Fibroblast of upper back skin (primary cell): ENCODE measurements around the gene KLK7.
"Not testable (repeated sequence)": the region's sequence is repeated elsewhere in the genome, so short reads cannot be mapped to it uniquely, and the experiment has no call there.

Experiments used
- DNase-seq: peaks from one replicate; pipeline ENCODE4 v3.0.0-alpha.2; 2013

Gene KLK7

GRCh38 chr19:50974702-50975556 lies 8.8 kb downstream of the KLK7 start:
- DNase-seq: no peak

DNA sequence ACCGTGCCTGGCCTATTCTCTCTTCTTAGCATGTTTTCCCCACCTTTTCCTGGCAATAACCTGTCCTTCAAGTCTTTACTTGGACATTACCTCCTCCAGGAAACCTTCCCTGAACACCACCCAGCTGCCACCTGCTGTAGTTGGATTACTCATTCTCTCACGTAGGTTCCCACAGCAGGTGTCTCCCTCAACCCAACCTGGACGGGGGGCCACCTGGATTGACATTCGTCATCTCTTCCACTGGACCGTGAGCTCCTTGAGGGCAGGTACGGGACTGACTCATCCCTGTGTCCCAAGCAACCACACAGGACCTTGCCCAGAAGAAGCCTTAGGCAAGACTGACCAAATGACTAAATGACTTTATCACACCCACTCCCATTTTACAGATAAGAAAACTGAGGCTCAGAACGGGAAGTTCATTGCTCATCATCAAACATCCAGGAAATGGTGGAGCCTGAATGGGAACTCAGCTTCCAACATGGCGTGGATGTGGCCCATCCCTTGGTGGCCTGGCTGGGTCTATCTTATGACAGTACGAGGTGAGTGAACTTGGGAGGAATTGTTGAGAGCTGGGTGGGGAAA lies 10.8 kb downstream of the KLK7 start:
- DNase-seq: no peak

GRCh38 chr19:50969810-50970209 lies 13.9 kb downstream of the KLK7 start:
- DNase-seq: not testable (repeated sequence)

- no peak for DNase-seq
Observed at GRCh38 chr19:50969413-50969760, 14.3 kb downstream of the KLK7 start, which contains the start of gene KLK6. Gene KLK6, minus strand, starts transcription at chr19:50969591. Its CDS starts 1,487 bp downstream, at chr19:50968104.

DNA sequence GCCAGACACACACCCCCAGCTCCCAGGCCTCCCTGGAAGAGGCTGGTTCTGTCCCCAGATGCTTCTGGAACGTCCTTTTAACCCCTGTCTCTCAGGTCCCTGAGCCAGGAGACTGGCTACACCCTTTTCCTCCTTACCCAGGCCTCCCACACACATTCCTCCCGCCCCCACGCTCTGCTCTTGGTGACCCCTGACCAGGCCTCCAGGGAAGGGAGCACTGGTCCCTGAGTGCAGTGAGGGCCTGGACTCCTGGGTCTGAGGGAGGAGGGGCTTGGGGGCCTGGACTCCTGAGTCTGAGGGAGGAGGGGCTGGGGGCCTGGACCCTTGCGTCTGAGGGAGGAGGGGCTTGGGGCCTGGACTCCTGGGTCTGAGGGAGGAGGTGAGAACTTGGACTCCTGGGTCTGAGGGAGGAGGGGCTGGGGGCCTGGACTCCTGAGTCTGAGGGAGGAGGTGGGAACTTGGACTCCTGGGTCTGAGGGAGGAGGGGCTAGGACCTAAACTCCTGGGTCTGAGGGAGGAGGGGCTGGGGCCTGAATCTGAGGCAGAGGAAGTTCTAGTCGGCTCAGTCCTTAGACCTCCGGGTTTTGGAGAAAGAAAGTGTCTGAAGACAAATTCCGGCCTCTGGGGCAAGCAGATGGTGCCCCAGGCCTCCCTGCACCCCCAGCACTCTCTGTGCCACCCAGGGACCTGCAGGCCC lies 14.9 kb downstream of the KLK7 start:
- no peak for DNase-seq

GRCh38 chr19:50967929-50968715 lies 15.6 kb downstream of the KLK7 start:
- no peak for DNase-seq

DNA sequence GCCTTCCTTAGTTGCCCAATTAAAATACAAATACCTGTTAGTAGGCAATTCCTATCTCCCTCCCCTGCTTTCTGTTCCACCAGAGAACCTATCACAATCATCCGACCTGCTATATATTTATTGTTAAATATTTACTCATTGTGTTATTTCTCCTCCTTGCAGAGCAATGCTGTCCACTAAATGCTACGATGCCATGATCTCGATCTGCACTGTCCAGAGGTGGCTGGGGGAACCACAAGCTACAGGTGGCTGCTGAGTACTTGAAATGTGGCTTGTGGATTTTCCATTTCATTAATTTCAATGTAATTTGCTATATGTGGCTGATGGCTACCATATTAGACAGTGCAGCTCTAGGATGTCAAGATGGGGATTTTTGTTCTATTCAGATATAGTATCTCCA lies 19.5 kb downstream of the KLK7 start:
- no peak for DNase-seq

- no peak for DNase-seq
Observed at GRCh38 chr19:50963381-50963780, 20.3 kb downstream of the KLK7 start.

- no peak for DNase-seq
Observed at GRCh38 chr19:50962245-50962644, 21.5 kb downstream of the KLK7 start.

DNA sequence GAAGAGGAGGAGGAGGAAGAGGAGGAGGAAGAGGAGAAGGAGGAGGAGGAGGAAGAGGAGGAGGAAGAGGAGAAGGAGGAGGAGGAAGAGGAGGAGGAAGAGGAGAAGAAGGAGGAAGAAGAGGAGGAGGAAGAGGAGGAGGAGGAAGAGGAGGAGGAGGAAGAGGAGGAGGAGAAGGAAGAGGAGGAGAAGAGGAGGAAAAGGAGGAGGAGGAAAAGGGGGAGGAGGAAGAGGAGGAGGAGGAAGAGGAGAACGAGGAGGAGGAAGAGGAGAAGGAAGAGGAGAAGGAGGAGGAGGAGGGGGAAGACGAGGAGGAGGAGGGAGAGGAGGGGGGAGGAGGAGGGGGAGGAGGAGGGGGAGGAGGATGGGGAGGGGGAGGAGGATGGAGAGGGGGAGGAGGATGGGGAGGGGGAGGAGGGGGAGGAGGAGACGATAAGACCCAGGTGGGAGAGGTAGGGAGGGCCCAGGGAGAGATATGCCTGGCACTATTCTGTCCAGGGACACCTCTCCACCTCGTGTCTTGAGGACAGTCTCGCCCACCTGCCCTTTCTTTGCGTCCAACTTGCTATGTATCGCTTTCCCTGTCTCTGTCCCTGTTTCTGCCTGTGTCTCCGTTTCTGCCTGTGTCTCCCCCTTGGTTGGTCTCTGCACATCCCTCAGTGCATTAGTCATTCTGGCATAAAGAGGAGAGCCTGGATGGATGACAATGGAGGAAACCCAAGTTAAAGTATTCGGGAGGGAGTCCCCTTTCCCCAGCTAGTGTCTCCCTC lies 23.8 kb downstream of the KLK7 start:
- DNase-seq: no peak

DNA sequence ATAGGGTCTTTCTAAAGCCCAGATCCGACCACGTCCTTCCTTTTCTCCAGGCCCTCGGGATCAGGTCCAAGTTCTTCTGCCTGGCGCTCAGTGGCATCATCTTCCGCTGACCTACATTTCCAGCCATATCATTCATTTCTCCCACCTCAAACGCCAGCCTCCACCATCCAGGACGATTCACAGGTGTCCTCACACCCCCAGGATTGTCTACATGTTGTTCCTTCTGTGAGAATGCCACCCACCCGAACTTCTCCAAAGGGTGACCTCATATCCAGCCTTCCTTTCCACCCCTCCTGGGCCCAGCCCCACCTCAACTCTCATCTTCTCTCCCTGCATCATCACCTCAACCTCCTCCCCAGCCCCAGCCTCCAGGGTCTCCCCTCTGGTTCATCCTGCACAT lies 26.1 kb downstream of the KLK7 start:
- DNase-seq: no peak

DNA sequence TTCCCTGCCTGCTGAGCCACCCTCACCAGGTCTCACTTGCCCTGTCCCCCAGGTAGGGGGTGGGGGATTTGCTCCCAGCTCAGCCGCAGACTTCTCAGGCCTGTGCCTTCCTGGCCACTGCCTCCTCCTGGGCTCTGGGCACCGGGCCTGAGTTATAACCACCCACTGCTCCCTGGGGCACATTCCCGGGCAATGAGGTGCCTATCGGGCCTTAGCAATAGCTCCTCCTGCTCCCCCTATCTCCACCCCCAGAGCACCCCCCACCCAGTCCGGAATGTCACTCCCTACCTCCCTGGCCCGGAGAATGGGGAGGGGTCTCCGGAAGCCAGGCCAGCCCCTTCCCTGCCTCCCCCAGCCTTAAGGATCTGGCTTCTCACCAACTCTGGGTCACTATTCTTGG lies 30.8 kb downstream of the KLK7 start, which contains the start of gene KLK5:
KLK5 (minus strand) TSS at position 129 of the 400 bp plus-strand sequence. CDS start 381 bp downstream, outside the sequence.
- no peak for DNase-seq

DNA sequence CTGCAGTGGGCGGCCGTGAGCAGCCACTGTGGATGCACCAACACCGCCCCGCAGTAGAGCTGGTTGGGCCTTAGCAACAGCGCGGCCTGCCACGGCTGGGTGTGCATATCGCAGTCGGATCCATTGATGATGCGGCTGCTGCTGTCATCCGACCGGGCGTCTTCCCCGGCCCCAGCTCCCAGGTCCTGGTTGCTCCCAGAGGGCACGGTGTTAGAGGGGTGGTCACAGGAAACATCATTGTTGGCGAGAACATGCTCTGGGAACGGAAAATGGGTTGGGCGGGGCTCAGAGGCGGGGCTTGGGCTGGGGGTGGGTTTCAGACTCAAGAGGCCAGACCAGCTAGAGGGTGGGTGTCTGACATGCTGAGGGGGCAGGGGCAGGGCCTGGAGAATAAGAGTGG lies 33.9 kb downstream of the KLK7 start:
- DNase-seq: no peak

DNA sequence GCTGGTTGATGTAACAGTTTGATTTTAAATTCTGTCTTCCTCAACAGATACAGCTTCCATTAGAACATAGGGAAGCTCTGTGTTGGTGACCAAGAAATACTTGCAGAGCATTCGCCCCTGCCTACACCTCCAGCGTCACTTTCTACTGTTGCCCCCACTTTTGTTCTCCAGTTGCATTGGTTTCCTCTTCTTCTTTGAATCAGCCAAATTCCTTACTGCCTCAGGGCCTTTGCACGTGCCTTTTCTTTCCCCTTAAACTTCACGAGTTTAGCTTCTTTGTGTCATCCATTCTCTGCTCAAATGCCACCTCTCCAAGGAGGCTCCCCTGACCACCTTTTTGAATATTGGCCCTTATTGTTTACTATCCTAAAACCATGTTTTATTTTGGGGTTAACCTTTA lies 36.6 kb downstream of the KLK7 start:
- no peak for DNase-seq

GRCh38 chr19:50944795-50945194 lies 38.9 kb downstream of the KLK7 start:
- DNase-seq: no peak

DNA sequence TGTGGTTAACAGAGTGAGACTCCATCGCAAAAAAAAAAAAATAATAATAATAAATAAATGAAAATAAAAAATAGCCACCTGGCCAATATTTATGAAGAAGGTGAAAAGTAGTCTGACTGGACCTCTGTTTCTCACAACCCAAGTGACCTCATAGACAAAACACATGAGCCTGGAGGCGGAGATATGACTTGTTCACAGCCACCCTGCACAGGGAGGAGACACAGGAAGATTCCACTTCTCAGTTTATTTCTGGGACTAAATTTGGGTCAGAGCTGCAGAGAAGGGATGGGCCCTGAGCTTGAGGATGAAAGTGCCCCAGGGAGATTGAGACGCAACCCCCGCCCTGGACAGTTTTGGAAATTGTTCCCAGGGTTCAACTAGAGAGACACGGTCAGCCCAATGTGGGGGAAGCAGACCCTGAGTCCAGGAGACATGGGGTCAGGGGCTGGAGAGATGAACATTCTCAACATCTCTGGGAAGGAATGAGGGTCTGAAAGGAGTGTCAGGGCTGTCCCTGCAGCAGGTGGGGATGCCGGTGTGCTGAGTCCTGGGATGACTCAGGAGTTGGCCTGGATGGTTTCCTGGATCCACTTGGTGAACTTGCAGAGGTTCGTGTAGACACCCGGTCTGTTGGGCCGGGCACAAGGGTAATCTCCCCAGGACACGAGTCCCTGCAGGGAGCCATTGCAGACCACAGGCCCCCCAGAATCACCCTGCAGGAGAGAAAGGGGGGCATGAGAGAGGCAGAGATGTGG lies 40.5 kb downstream of the KLK7 start:
- DNase-seq: no peak

- no peak for DNase-seq
Observed at GRCh38 chr19:50939596-50939995, 44.1 kb downstream of the KLK7 start.

DNA sequence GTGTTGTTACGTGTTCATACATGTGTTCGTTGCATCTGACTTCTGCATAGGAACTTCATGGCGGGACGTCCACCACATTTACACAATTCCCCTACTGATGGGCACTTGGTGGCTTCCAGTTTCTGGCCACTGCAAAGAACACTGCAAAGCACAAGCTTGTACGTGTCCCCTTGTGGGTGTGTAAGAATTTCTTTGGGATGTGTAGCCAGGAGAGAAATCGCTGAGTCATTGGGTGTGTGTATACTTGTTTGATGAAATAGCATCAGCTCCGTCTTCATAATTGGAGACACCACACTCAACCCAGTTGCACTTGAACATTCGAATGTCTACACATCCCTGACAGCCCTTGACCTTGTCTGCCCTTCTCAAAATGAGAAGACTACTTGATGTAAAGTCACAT lies 50.1 kb downstream of the KLK7 start:
- DNase-seq: no peak

DNA sequence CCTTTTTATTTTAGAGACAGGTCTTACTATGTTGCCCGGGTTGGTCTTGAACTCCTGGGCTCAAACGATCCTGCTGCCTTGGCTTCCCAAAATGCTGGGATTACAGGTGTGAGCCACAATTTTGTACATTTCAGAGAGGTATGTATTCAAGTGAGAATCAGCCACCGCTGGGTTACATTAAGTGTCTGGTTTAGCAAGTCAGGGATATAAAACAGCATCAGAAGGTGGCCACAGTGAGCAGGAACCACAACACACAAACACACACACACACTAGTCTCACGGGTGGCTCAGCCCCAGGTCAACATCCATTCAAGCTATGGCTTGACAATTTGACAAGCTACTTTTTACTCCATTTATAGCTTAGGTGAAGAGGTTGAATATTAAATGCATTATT lies 51.0 kb downstream of the KLK7 start:
- no peak for DNase-seq

GRCh38 chr19:50932018-50932689 lies 51.6 kb downstream of the KLK7 start:
- no peak for DNase-seq

GRCh38 chr19:50931023-50931422 lies 52.7 kb downstream of the KLK7 start:
- no peak for DNase-seq
